Measurements from ENCODE around the gene TECPR2. TPM values are rescaled to one million over a fixed set of nuclear protein-coding genes. Genes with fewer than 3 reads are reported as not detected.

The TECPR2 gene
- polyA plus RNA-seq, 1 donor (not counting 4 experiments of a cell fraction or from before 2014, with no cell fraction given) = 8.3 TPM

DNA sequence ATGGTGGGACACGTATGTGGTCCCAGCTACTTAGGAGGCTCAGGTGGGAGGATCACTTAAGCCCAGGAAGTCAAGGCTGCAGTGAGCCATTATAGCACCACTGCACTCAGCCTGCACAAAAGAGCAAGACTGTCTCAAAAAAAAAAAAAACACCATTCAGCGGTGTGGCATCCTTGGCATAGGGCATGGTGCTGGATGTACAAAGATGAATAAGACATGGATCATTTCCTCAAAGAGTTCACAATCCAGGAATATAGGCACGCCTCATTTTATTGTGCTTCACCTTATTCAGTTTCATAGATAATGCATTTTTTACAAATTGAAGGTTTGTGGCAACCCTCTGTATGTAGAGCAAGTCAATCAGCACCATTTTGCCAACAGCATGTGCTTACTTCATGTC is 6.5 kb upstream of the TECPR2 start:
- no peak overlapping the region for H2AFZ ChIP-seq (ENCODE audit: control insufficient read depth, low read length)
- no peak overlapping the region for H3K4me2 ChIP-seq (ENCODE audit: control insufficient read depth, extremely low read depth, insufficient read depth, low read depth, low read length)
- H3K9me3 ChIP-seq (ENCODE audit: control insufficient read depth, low read depth, low read length) = no peaks in the 10 kb centered on the region
- no peak overlapping the region for H3K4me3 ChIP-seq (ENCODE audit: control insufficient read depth in 2 of 3, extremely low read depth in 1 of 3, insufficient read depth in 2 of 3, low read depth in 1 of 3, low read length in 3 of 3)
- FAIRE-seq (no peak), DNase-seq (ENCODE audit: low read depth, low spot score) (no peak)
- TF ChIP-seq EZH2 (IDR thresholded peaks at IDR 0.05; ENCODE audit: low read length) = no peak
- TF ChIP-seq, protein P1, sequence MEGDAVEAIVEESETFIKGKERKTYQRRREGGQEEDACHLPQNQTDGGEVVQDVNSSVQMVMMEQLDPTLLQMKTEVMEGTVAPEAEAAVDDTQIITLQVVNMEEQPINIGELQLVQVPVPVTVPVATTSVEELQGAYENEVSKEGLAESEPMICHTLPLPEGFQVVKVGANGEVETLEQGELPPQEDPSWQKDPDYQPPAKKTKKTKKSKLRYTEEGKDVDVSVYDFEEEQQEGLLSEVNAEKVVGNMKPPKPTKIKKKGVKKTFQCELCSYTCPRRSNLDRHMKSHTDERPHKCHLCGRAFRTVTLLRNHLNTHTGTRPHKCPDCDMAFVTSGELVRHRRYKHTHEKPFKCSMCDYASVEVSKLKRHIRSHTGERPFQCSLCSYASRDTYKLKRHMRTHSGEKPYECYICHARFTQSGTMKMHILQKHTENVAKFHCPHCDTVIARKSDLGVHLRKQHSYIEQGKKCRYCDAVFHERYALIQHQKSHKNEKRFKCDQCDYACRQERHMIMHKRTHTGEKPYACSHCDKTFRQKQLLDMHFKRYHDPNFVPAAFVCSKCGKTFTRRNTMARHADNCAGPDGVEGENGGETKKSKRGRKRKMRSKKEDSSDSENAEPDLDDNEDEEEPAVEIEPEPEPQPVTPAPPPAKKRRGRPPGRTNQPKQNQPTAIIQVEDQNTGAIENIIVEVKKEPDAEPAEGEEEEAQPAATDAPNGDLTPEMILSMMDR (optimal IDR thresholded peaks at IDR 0.05 in 1 of 3, IDR thresholded peaks at IDR 0.05 in 1 of 3, conservative IDR thresholded peaks at IDR 0.05 in 1 of 3; ENCODE audit: extremely low read depth in 1 of 3, insufficient read depth in 2 of 3, low read length in 3 of 3) = no peak
- H3K9me1 ChIP-seq (ENCODE audit: control insufficient read depth, extremely low read depth, insufficient read depth, low read length) = no peaks in the 10 kb centered on the region
- dilution Hi-C loops (cut with MboI; ENCODE audit: extremely low pct_ligation_motif_present, low sequenced_read_pairs) = no loop called here
- H3K9ac ChIP-seq (ENCODE audit: control insufficient read depth, extremely low read depth, insufficient read depth, low read length) = no peak overlapping the region
- peaks cover 3% of the 10 kb centered on the region for H3K79me2 ChIP-seq (ENCODE audit: control insufficient read depth, insufficient read depth, low read length)
- no peaks in the 10 kb centered on the region for H3K27me3 ChIP-seq (ENCODE audit: control insufficient read depth, extremely low read depth, insufficient read depth, low read length)
- no peaks in the 10 kb centered on the region for H4K20me1 ChIP-seq (ENCODE audit: control insufficient read depth, extremely low read depth, insufficient read depth, low read length)
- peaks cover 11 to 17% of the 10 kb centered on the region in 2 experiments for H3K36me3 ChIP-seq (ENCODE audit: control insufficient read depth in 2 of 2, extremely low read depth in 1 of 2, insufficient read depth in 2 of 2, low read length in 2 of 2)
- H3K27ac ChIP-seq (ENCODE audit: control insufficient read depth, insufficient read depth, low read length) = no peak overlapping the region
- H3K4me1 ChIP-seq (ENCODE audit: control insufficient read depth, extremely low read depth, insufficient read depth, low read length) = no peaks in the 10 kb centered on the region

GRCh38 chr14:102359341-102359740 is 3.4 kb upstream of the TECPR2 start:
- FAIRE-seq (no peak), DNase-seq (ENCODE audit: low read depth, low spot score) (no peak)
- peaks cover 11% of the 10 kb centered on the region for H3K4me1 ChIP-seq (ENCODE audit: control insufficient read depth, extremely low read depth, insufficient read depth, low read length)
- no peaks in the 10 kb centered on the region for H4K20me1 ChIP-seq (ENCODE audit: control insufficient read depth, extremely low read depth, insufficient read depth, low read length)
- H3K9ac ChIP-seq (ENCODE audit: control insufficient read depth, extremely low read depth, insufficient read depth, low read length) = no peak overlapping the region
- no peak overlapping the region for H3K27ac ChIP-seq (ENCODE audit: control insufficient read depth, insufficient read depth, low read length)
- no peak overlapping the region for H2AFZ ChIP-seq (ENCODE audit: control insufficient read depth, low read length)
- H3K4me2 ChIP-seq (ENCODE audit: control insufficient read depth, extremely low read depth, insufficient read depth, low read depth, low read length) = no peak overlapping the region
- no peak overlapping the region for H3K4me3 ChIP-seq (ENCODE audit: control insufficient read depth in 2 of 3, extremely low read depth in 1 of 3, insufficient read depth in 2 of 3, low read depth in 1 of 3, low read length in 3 of 3)
- TF ChIP-seq, protein P1 (optimal IDR thresholded peaks at IDR 0.05 in 1 of 3, IDR thresholded peaks at IDR 0.05 in 1 of 3, conservative IDR thresholded peaks at IDR 0.05 in 1 of 3; ENCODE audit: extremely low read depth in 1 of 3, insufficient read depth in 2 of 3, low read length in 3 of 3) = no peak
- no peak for TF ChIP-seq EZH2 (IDR thresholded peaks at IDR 0.05; ENCODE audit: low read length)
- dilution Hi-C loops (cut with MboI; ENCODE audit: extremely low pct_ligation_motif_present, low sequenced_read_pairs) = no loop called here
- no peaks in the 10 kb centered on the region for H3K9me1 ChIP-seq (ENCODE audit: control insufficient read depth, extremely low read depth, insufficient read depth, low read length)
- peaks cover 10 to 11% of the 10 kb centered on the region in 2 experiments for H3K36me3 ChIP-seq (ENCODE audit: control insufficient read depth in 2 of 2, extremely low read depth in 1 of 2, insufficient read depth in 2 of 2, low read length in 2 of 2)
- peaks cover 16% of the 10 kb centered on the region for H3K79me2 ChIP-seq (ENCODE audit: control insufficient read depth, insufficient read depth, low read length)
- no peaks in the 10 kb centered on the region for H3K27me3 ChIP-seq (ENCODE audit: control insufficient read depth, extremely low read depth, insufficient read depth, low read length)
- no peaks in the 10 kb centered on the region for H3K9me3 ChIP-seq (ENCODE audit: control insufficient read depth, low read depth, low read length)
